Right lobe of liver (tissue), 6 donors: ENCODE measurements around the gene TADA2A. TPM values are rescaled to one million over a fixed set of nuclear protein-coding genes. Genes with fewer than 3 reads are reported as not detected.

Experiments
- ATAC-seq, 4 donors: fragments of 200-7000 bp; cut with Tn5 transposase; one replicate each; pipeline ENCODE4 v1.9.1; 2020; ENCODE audit warnings: mild to moderate bottlenecking in 4 of 4, moderate library complexity in 4 of 4
- DNase-seq, 3 donors: peaks; one replicate each; pipeline ENCODE4 v3.0.0-alpha.2; 2020
- H3K27ac ChIP-seq, 3 donors: fragments of 200-600 bp; one replicate each; pipeline ENCODE4 v1.8.0; 2022
- H3K27me3 ChIP-seq, 2 donors: fragments of 200-600 bp; one replicate each; pipeline ENCODE4 v1.8.0; 2022
- H3K36me3 ChIP-seq, 4 donors: fragments of 200-600 bp; sonication (generic) in 1 of 4; one replicate each; pipeline versions ENCODE4 v1.5.1 to v1.8.0; 2017 to 2022; ENCODE audit warnings: control low read depth in 1 of 4
- H3K4me1 ChIP-seq, 4 donors: fragments of 200-600 bp; sonication (generic) in 1 of 4; one replicate each; pipeline versions ENCODE4 v1.5.1 to v1.8.0; 2017 to 2022; ENCODE audit warnings: control low read depth in 1 of 4
- H3K4me3 ChIP-seq, 3 donors: fragments of 200-600 bp; one replicate each; pipeline ENCODE4 v1.8.0; 2022
- H3K9me3 ChIP-seq, 4 donors: fragments of 200-600 bp; sonication (generic) in 1 of 4; one replicate each; pipeline versions ENCODE4 v1.5.1 to v1.8.0; 2017 to 2022; ENCODE audit warnings: control low read depth in 1 of 4
- CTCF ChIP-seq, 4 donors: fragments of 200-600 bp in 3 of 4; fragments of 450-650 bp in 1 of 4; IDR thresholded peaks; one replicate each; pipeline versions ENCODE4 v1.5.1 to v1.8.0; 2016 to 2022; ENCODE audit warnings: antibody characterized with exemption in 4 of 4, mild to moderate bottlenecking in 2 of 4
- POLR2A ChIP-seq: fragments of 450-650 bp; IDR thresholded peaks from one replicate; pipeline ENCODE4 v1.6.1; 2017; ENCODE audit warnings: antibody characterized with exemption, mild to moderate bottlenecking
- WGBS: methylation state at CpG from one replicate; pipeline ENCODE4 v1.1.6; 2018; ENCODE audit warnings: low coverage, low lambda C conversion rate; ENCODE audit not compliant: insufficient coverage; ENCODE audit errors: missing lambda C conversion rate; 5-methylcytosine and 5-hydroxymethylcytosine counted together
- intact Hi-C, 2 donors: fragments of 100-400 bp; cut with DNase I; formaldehyde crosslinking; loops; one replicate each; pipeline versions ENCODE4 v1.11.2 to v1.14.1; 2022
- total RNA-seq, 6 experiments: library from RNA; depleted of rRNA in 2 of 6; stranded (reverse); fragments of >200 nt in 2 of 6; fragmentation: NEBNext Ultra II Directional in 3 of 6; extraction: Animal tissue kit (Norgen Biotek cat#: 25700) in 3 of 6; gene quantifications; one replicate each; pipeline versions ENCODE4 v1.1.0 to v1.2.4, GENCODE V29; 2016 to 2023
- donor health status: DM: no; HTN: yes; CAD: no.
- donor health status: DM: no; HTN: no; CAD: no.
- donor health status: DM: no; HTN: no; CAD: no.
- donor health status: DM: no; HTN: yes; CAD: no.
- donor health status: DM: no; HTN: yes; CAD: no.

TADA2A gene
- total RNA-seq, 6 experiments from 2014 or later: 5.2 to 9.6 (median 7.4) TPM

- TF ChIP-seq CTCF (IDR thresholded peaks at IDR 0.05): no peak
- TF ChIP-seq POLR2A: no peak
- H3K36me3 ChIP-seq: no peaks in the 10 kb centered on the region
- DNase-seq (peak in 1 of 3 donors; percentile 55), ATAC-seq (peak; percentile 68 to 87 (median 76))
- no peak overlapping the region for H3K27ac ChIP-seq
- 60% methylated on average over 3 of the region's 3 CpGs for WGBS
- no peaks in the 10 kb centered on the region for H3K9me3 ChIP-seq
- H3K4me3 ChIP-seq: no peak overlapping the region
- H3K4me1 ChIP-seq: peaks cover 0 to 12% (median 2%) of the 10 kb centered on the region in 4 donors
- no peaks in the 10 kb centered on the region for H3K27me3 ChIP-seq
- intact Hi-C loops: no loop called here
These were observed 38.1 kb upstream of the TADA2A start for GRCh38 chr17:37368577-37368976.

- Histone ChIP-seq H3K9me3 (no peaks in the 10 kb centered on the region), H3K36me3 (no peaks in the 10 kb centered on the region), H3K4me3 (no peak overlapping the region), H3K4me1 (peaks cover 0 to 4% (median under 1%) of the 10 kb centered on the region in 4 donors), H3K27me3 (no peaks in the 10 kb centered on the region), H3K27ac (no peak overlapping the region)
- TF ChIP-seq CTCF (IDR thresholded peaks at IDR 0.05) (peak; percentile 97 to 99 (median 98)), POLR2A (no peak)
- 1% methylated on average over 4 of the region's 4 CpGs for WGBS
- ATAC-seq (peak; percentile 96 to 99 (median 99)), DNase-seq (peak in 2 of 3 donors; percentile 41 to 67)
- intact Hi-C loops: no loop called here
These were observed 33.0 kb upstream of the TADA2A start for GRCh38 chr17:37373530-37374159.

- Histone ChIP-seq H3K36me3 (no peaks in the 10 kb centered on the region), H3K27me3 (no peaks in the 10 kb centered on the region), H3K4me1 (no peaks in the 10 kb centered on the region), H3K27ac (no peak within 1 kb of the TSS), H3K4me3 (no peak within 1 kb of the TSS), H3K9me3 (no peaks in the 10 kb centered on the region)
- TF ChIP-seq POLR2A (no peak), CTCF (IDR thresholded peaks at IDR 0.05) (no peak)
- 84% methylated on average over 7 of the region's 7 CpGs for WGBS
- DNase-seq: no peak
- ATAC-seq: no peak
- intact Hi-C loops: no loop called here
These were observed 31.0 kb upstream of the TADA2A start, which contains the start of gene C17orf78 for GRCh38 chr17:37375706-37376105. TSS of gene C17orf78 (plus strand) at chr17:37375985. CDS start at chr17:37376093, 108 bp downstream.

- WGBS: 94% methylated on average over 1 of the region's 1 CpG
- no peaks in the 10 kb centered on the region for H3K4me1 ChIP-seq
- no peaks in the 10 kb centered on the region for H3K9me3 ChIP-seq
- H3K36me3 ChIP-seq: no peaks in the 10 kb centered on the region
- TF ChIP-seq CTCF (IDR thresholded peaks at IDR 0.05) (no peak), POLR2A (no peak)
- H3K4me3 ChIP-seq: no peak overlapping the region
- intact Hi-C loops: no loop called here
- H3K27me3 ChIP-seq: no peaks in the 10 kb centered on the region
- H3K27ac ChIP-seq: no peak overlapping the region
- DNase-seq (no peak), ATAC-seq (no peak)
These were observed 24.6 kb upstream of the TADA2A start for GRCh38 chr17:37382056-37382455.
